AG04450 (cell line): Measurements from ENCODE around the gene GNAI2. TPM values are rescaled to one million over a fixed set of nuclear protein-coding genes. Genes with fewer than 3 reads are reported as not detected.

ENCODE experiments used
- CTCF ChIA-PET: fragments of 300-600, 350-600 bp; formaldehyde crosslinking; extraction: SDS; loops from one replicate; lab custom pipeline; 2022; ENCODE audit warnings: antibody characterized with exemption, inconsistent platforms; lab: Charles Lee
- POLR2A ChIA-PET: fragments of 350-600 bp; formaldehyde crosslinking; extraction: SDS; loops from one replicate; lab custom pipeline; 2021; ENCODE audit warnings: antibody characterized with exemption, inconsistent platforms; lab: Yijun Ruan, JAX
- DNase-seq: peaks from one replicate; pipeline ENCODE4 v3.0.0-alpha.2; 2011; ENCODE audit warnings: low read depth, low spot score
- H3K27ac ChIP-seq: one replicate; pipeline ENCODE4 v1.5.1; 2012; ENCODE audit warnings: low read depth, low read length, control low read depth
- H3K27me3 ChIP-seq: one replicate; pipeline ENCODE4 v1.6.0; 2012; ENCODE audit warnings: low read length; ENCODE audit not compliant: control insufficient read depth, insufficient read depth
- H3K4me3 ChIP-seq: 2 replicates; pipeline ENCODE4 v1.5.1; 2011; ENCODE audit warnings: mild to moderate bottlenecking, low read depth, low read length, control low read depth
- H3K9me3 ChIP-seq: 2 replicates; pipeline ENCODE4 v1.5.1; 2012; ENCODE audit warnings: low read length; ENCODE audit not compliant: control insufficient read depth, insufficient read depth
- polyA plus RNA-seq: library from polyadenylated mRNA; depleted of rRNA; stranded (reverse); fragments of >200 nt; gene quantifications from 2 replicates; pipeline ENCODE4 v1.2.3, GENCODE V29; 2011
- TF ChIP-seq, protein P1 (sequence below): IDR thresholded peaks from 2 replicates; pipeline ENCODE4 v1.5.1; 2011; ENCODE audit warnings: low read depth, low read length, control low read depth, inconsistent platforms

Gene GNAI2
- polyA plus RNA-seq, 1 experiment: 603 TPM

DNA sequence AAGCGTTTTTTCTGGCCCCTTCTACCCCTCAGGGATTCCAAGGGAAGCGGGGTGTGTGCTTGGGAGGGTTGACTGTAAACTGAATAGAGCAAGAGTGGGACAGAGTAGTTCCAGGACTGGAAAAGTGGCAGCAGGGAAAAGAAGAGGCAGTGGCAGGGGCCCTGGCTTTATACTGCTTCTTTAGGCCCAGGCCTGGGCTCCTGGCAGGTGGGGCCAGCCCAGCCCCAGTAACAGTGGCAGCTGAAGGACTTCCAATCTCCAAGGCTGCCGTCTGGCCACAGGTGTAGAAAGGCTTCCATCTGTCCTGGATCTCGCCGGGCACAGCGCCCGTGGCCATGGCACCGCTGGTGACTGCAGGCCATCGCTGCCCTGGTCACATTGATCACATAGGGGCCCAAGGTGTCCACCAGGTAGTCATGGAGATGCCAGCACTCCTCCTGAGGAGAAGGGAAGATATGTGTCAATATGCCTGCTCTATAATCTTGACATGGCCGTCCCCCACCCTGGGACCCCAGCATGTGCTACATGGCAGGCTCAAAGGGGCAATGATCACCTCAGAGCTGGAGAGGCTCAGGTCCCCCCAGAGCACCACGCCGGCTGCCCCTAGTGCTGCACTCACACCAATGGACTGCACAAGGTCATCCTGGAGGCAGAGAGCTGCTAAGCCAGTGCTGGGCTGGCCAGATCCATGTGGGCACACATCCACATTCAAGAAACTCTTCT, 57.2 kb downstream of the GNAI2 start:
- Histone ChIP-seq H3K4me3 (no peak overlapping the region), H3K9me3 (no peaks in the 10 kb centered on the region; the same call in 1 of the 2 replicates), H3K27me3 (no peaks in the 10 kb centered on the region), H3K27ac (peak overlapping the region; percentile 61)
- ChIA-PET POLR2A (interaction anchor here (0.8 to 2.1 kb wide), 2 partner anchors 12 to 44 kb away, joined by 4 to 7 read pairs; no protein-coding TSS in a partner anchor), CTCF (interaction anchor here (0.6 kb wide), 1 partner anchor 28 kb away, joined by 3 read pairs; no protein-coding TSS in a partner anchor)
- TF ChIP-seq, protein P1, sequence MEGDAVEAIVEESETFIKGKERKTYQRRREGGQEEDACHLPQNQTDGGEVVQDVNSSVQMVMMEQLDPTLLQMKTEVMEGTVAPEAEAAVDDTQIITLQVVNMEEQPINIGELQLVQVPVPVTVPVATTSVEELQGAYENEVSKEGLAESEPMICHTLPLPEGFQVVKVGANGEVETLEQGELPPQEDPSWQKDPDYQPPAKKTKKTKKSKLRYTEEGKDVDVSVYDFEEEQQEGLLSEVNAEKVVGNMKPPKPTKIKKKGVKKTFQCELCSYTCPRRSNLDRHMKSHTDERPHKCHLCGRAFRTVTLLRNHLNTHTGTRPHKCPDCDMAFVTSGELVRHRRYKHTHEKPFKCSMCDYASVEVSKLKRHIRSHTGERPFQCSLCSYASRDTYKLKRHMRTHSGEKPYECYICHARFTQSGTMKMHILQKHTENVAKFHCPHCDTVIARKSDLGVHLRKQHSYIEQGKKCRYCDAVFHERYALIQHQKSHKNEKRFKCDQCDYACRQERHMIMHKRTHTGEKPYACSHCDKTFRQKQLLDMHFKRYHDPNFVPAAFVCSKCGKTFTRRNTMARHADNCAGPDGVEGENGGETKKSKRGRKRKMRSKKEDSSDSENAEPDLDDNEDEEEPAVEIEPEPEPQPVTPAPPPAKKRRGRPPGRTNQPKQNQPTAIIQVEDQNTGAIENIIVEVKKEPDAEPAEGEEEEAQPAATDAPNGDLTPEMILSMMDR: no peak
- DNase-seq: no peak

DNA sequence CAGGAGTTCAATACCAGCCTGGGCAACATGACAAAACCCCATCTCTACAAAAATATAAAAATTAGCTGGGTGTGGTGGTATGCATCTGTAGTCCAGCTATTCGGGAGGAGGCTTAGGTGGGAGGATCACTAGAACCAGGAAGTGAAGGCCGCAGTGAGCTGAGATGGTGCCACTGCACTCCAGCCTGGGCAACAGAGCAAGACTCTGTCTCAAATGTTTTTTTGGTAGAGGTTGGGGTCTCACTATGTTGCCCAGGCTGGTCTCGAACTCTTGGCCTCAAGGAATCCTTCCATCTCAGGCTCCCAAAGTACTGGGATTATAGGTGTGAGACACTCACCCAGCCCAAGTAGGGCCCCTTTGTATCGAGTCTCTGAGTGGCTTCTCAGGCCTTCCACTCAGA, 58.1 kb downstream of the GNAI2 start:
- DNase-seq: no peak
- Histone ChIP-seq H3K27me3 (no peaks in the 10 kb centered on the region), H3K9me3 (no peaks in the 10 kb centered on the region; the same call in 1 of the 2 replicates), H3K27ac (no peak overlapping the region), H3K4me3 (no peak overlapping the region)
- ChIA-PET POLR2A (interaction anchor here (1.1 kb wide), 1 partner anchor 10 kb away, joined by 3 read pairs; no protein-coding TSS in a partner anchor), CTCF (interaction anchor here (0.6 kb wide), 1 partner anchor 27 kb away, joined by 3 read pairs; no protein-coding TSS in a partner anchor)
- TF ChIP-seq, protein P1: no peak

DNA sequence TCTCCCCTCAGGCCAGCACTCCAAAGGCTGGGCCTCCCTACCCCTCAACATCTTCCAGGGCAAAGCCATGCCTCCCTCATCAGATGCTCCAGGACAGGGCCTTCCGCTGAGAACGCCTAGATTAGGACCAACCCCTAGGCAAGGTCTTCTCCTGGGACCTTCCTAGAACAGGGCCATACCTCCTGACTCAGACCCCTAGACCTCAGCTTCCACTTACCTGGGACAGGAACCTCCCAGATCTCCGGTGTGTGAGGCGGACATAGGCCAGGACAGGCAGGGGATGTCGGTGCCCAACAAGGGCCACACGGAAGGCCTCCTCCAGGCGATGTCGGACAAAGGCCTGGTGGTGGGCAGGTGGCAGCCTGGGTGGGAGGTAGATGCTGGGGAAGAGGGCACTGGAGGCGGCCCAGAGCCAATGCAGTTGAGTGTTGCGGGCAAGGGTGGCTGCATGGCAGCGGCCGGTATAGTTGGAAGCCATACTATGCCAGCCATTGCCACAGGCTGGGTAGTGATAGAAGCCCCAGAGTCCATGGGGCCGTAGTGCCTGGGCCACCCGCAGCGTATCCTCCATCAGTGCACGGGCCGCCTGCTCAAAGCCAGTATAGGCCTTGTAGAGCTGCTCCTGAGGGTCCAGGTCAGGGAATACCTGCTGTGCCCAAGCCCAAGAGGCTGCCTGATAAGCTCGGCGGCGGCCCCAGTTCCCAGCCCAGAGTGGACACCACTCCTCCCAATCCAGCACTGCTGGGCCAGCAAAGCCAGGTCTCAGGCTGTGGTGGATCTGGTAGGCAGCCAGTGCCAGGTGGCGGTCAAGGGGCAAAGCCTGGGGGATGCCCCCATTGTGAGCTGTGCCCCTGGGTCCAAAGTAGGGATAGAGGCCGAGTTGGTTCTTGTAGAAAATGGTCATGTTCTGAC, 58.7 kb downstream of the GNAI2 start:
- ChIA-PET POLR2A (interaction anchor here (1.1 kb wide), 1 partner anchor 11 kb away, joined by 3 read pairs; no protein-coding TSS in a partner anchor), CTCF (interaction anchor here (1.2 kb wide), 1 partner anchor 20 kb away, joined by 4 read pairs; no protein-coding TSS in a partner anchor)
- Histone ChIP-seq H3K4me3 (no peak overlapping the region), H3K27me3 (no peaks in the 10 kb centered on the region), H3K9me3 (no peaks in the 10 kb centered on the region; the same call in 1 of the 2 replicates), H3K27ac (no peak overlapping the region)
- TF ChIP-seq, protein P1: no peak
- DNase-seq: no peak

DNA sequence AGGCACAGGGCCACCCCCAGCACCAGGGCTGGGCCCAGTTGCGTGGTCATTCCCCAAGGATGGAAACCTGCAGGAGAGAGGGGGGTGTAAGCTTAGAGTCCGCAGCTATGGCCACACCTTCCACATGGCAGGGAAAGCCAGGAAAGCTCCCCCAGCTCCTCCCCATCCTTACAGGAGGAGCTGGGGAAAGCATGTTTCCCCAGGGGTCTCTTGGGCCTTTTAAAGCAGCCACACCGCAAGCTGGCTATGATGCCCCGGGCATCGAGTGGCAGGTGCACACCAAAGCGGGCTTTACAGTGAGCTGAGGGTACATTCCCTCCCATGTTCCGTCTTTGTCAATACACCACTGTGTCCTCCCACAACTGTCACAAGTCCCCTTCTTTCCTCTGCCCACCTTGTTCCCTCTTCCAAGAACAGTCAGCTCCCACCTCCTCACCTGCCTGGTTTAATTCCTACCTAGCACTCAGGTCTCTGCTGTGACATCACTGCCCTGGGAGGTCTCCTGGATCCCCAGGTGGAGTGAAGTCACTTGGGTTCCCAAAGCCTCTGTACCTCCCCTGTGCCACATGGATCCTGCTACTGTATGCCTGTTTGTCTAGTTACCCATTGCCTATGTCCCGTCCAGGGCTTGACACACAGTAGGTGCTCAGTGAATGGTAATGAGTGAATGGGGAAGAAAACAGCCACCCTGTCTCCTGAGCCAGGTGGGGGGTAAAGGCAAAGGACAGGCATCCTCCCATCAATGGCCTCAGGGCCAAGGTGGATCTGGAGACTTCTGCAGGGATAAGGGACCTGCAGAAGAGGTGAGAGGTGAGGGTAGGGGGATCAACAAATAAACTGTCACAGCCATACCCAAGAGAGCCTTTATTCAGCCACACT, 59.8 kb downstream of the GNAI2 start:
- Histone ChIP-seq H3K27ac (no peak overlapping the region), H3K9me3 (no peaks in the 10 kb centered on the region; the same call in 1 of the 2 replicates), H3K4me3 (no peak overlapping the region), H3K27me3 (no peaks in the 10 kb centered on the region)
- no peak for DNase-seq
- ChIA-PET POLR2A (interaction anchor here (1.1 kb wide), 1 partner anchor 12 kb away, joined by 3 read pairs; no protein-coding TSS in a partner anchor), CTCF (interaction anchor here (1.2 kb wide), 1 partner anchor 21 kb away, joined by 4 read pairs; no protein-coding TSS in a partner anchor)
- TF ChIP-seq, protein P1: no peak
